H54 (cell line): ENCODE results near the gene SH2D4B.

Source experiments
- DNase-seq: peaks from one replicate; pipeline ENCODE4 v3.0.0; 2011; ENCODE audit warnings: low spot score, mixed read lengths; ENCODE audit not compliant: insufficient read length
- FAIRE-seq: peaks from 3 replicates; lab custom pipeline; 2011; peaks lifted over from hg19 to GRCh38; lab: Jason Lieb, UNC
- POLR2A ChIP-seq: IDR thresholded peaks from 2 replicates; pipeline ENCODE4 v1.6.1; 2011; ENCODE audit warnings: low read depth, mild to moderate bottlenecking, low read length

Gene SH2D4B

GRCh38 chr10:80512031-80512526 is 25.6 kb upstream of the SH2D4B start:
- TF ChIP-seq POLR2A, result no peak
- DNase-seq (no peak), FAIRE-seq (no peak)

- FAIRE-seq (no peak), DNase-seq (no peak)
- TF ChIP-seq POLR2A, result no peak
Observed at GRCh38 chr10:80513106-80513505, 24.6 kb upstream of the SH2D4B start.

GRCh38 chr10:80515511-80515910 is 22.2 kb upstream of the SH2D4B start:
- DNase-seq, result no peak
- no peak for FAIRE-seq
- TF ChIP-seq POLR2A, result no peak

- no peak for TF ChIP-seq POLR2A
- DNase-seq, result no peak
- no peak for FAIRE-seq
Observed at GRCh38 chr10:80515941-80516340, 21.8 kb upstream of the SH2D4B start.

- FAIRE-seq (no peak), DNase-seq (no peak)
- no peak for TF ChIP-seq POLR2A
Observed at GRCh38 chr10:80516506-80517075, 21.1 kb upstream of the SH2D4B start.

- DNase-seq (no peak), FAIRE-seq (no peak)
- no peak for TF ChIP-seq POLR2A
Observed at GRCh38 chr10:80517416-80518142, 20.1 kb upstream of the SH2D4B start.

- FAIRE-seq (no peak), DNase-seq (no peak)
- TF ChIP-seq POLR2A, result no peak
Observed at GRCh38 chr10:80518143-80518806, 19.4 kb upstream of the SH2D4B start.

- FAIRE-seq (no peak), DNase-seq (no peak)
- TF ChIP-seq POLR2A, result no peak
Observed at GRCh38 chr10:80518807-80519360, 18.8 kb upstream of the SH2D4B start.

GRCh38 chr10:80519936-80520650 is 17.6 kb upstream of the SH2D4B start:
- FAIRE-seq (no peak), DNase-seq (no peak)
- TF ChIP-seq POLR2A, result no peak

GRCh38 chr10:80520661-80521470 is 16.8 kb upstream of the SH2D4B start:
- FAIRE-seq, result no peak
- no peak for DNase-seq
- TF ChIP-seq POLR2A, result no peak

- TF ChIP-seq POLR2A, result no peak
- DNase-seq (no peak), FAIRE-seq (no peak)
Observed at GRCh38 chr10:80522756-80523363, 14.8 kb upstream of the SH2D4B start.

GRCh38 chr10:80523773-80524172 is 13.9 kb upstream of the SH2D4B start:
- no peak for DNase-seq
- FAIRE-seq, result no peak
- no peak for TF ChIP-seq POLR2A

- DNase-seq (no peak), FAIRE-seq (no peak)
- TF ChIP-seq POLR2A, result no peak
Observed at GRCh38 chr10:80524190-80524909, 13.4 kb upstream of the SH2D4B start.
